GM19035 (cell line): ENCODE measurements around the gene SUSD5.
"Not testable (repeated sequence)": the region's sequence is repeated elsewhere in the genome, so short reads cannot be mapped to it uniquely, and the experiment has no call there.

Source experiments
- ATAC-seq: cut with Tn5 transposase; IDR thresholded peaks from one replicate; pipeline ENCODE4 v1.9.1; 2021; ENCODE audit not compliant: unreplicated experiment

Gene SUSD5

DNA sequence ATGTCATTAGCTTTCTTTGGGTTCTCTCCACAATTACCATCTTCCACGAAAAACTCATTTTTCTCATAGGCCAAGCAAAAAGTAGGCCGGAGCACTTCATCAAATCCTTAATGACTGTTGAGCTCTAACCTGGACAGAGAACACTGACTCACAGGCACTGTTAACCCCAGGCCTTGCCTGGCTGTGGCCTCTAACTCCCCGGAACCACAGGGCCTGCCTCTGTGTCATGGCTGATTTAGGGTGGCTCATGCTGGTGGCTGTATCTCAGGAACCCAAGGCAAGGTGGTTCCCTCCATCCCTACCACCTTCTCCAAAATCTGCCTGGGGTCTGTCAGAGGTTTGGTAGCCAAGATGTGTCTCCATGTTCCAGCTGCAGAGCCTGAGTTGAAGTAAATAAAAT is 101.1 kb downstream of the SUSD5 start:
- ATAC-seq: no peak

DNA sequence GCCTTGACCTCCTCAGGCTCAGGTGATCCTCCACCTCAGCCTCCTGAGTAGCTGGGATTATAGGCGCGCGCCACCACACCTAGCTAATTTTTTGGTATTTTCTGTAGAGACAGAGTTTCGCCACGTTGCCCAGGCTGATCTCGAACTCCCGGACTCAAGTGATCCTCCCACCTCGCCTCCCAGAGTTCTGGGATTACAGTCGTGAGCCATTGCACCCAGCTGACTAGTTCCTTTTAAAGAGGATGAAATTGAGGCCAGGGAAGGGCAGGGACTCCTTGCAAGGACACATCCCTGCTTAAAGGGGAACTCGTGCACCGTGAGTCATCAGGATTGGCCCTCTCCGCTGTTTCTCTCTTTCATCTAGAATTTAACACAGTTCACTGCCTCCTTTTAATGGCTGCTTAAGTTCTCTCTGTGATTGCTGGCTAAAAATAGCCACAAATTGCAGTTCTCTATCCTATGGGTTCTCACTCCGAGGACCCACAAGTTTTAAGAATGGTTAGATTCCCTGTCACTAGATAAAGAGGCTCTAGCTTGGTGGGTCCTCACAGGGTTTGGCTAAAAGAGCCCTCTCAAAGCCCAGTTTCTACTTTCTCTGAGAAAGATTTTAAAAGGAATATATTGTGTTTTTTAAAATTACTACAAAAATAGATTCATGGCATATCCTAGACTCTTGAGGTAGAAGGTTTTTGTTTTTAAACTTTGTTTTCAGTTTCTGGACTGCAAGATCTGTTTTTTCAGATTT is 103.4 kb downstream of the SUSD5 start:
- no peak for ATAC-seq

DNA sequence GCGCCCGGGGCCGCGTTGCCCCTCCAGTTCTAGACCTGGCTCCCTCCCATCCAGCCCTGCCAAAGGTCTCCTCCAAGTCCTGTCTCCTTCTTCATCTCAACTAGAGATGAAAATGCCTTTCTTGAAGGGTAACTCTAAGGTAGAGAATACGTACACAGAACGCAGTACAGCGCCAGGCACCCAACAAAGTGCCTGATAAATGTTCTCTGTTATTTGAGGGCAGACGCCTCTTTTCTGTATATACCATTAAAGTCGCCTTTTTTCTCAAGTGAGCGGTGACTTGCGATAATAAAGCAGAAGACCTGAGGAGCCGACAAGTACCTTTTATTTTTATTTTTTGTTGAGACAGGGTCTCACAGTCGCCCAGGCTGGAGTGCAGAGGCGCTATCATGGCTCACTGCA is 104.0 kb downstream of the SUSD5 start:
- ATAC-seq: no peak

DNA sequence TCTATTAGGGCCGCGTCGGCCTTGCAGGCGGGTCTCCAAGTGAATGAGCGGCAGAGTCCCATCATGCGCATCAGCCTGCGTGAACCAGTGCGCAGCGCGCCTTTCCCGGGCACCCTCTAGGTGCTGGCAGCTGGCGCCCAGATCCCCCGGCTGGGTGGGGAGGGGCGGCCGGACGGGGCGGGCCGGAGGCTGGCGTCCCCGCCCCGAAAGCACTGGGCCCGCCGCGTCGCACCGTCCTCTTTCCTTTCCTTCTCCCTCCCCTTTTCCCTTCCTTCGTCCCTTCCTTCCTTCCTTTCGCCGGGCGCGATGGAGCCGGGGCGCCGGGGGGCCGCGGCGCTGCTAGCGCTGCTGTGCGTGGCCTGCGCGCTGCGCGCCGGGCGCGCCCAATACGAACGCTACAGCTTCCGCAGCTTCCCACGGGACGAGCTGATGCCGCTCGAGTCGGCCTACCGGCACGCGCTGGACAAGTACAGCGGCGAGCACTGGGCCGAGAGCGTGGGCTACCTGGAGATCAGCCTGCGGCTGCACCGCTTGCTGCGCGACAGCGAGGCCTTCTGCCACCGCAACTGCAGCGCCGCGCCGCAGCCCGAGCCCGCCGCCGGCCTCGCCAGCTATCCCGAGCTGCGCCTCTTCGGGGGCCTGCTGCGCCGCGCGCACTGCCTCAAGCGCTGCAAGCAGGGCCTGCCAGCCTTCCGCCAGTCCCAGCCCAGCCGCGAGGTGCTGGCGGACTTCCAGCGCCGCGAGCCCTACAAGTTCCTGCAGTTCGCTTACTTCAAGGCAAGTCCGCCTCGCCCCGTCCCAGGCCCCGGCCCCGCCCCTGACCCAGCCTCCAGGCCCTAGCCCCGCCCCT is 104.6 kb downstream of the SUSD5 start, which contains the start of gene CRTAP:
Gene CRTAP, plus strand, starts transcription at position 243 of the 850 bp plus-strand sequence. Its CDS starts 64 bp downstream, at position 307.
- ATAC-seq: peak; percentile 83

DNA sequence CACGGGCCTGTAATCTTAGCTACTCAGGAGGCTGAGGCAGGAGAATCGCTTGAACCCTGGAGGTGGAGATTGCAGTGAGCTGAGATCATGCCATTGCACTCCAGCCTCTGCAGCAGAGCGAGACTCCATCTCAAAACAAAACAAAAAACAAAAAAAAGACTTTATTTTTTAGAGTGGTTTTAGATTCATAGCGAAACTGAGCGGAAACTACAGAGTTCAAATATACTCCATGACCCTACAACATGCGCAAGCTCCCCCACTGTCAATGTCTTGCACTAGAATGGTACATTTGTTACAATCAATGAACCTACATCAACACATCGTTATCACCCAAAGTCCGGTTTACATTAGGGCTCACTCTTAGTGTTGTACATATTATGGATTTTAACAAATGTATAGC is 107.0 kb downstream of the SUSD5 start:
- ATAC-seq: peak; percentile 32

DNA sequence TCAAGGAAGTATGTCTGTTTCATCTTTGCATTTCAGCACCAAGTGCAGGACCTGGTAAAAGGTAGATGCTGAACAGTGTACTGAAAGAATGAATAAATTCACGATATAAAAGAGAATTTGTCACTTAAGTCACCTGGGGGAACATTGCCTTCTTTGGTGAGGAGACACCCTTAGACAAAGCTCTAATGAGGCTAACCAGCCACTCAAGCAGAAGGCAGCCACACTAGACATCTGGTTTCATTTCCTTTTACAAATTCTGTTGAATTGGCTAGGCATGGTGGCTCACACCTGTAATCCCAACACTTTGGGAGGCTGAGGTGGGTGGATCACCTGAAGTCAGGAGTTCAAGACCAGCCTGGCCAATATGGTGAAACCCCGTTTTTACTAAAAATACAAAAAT is 111.8 kb downstream of the SUSD5 start:
- ATAC-seq: not testable (repeated sequence)

DNA sequence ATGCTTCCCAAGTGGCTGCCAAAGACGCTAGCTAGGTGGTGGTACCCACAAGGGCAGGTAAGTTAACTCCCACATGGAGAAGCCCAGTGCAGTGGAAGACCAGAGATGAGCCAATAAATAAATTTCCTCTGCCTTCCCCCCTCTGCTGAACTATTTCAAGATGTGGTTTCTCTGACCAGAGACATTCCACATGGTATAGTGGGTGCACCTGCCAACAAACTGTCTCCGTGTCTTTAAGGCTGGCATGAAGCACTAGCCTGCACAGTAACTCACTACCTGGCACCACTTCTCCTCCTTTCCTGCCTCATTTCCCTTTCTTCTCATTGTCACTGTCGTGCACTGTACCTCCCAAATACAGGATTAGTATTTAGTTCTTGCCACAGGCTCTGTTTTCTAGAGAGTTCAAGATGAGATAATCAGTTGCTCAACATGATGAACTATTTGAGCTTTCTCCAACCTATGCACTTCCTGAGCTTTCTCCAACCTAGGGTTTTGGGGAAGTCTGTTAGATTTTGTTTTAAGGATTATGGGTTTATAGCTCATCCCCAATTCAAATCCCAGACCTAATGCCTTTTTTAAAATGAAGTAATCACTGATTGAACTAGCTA is 113.2 kb downstream of the SUSD5 start:
- ATAC-seq: no peak

DNA sequence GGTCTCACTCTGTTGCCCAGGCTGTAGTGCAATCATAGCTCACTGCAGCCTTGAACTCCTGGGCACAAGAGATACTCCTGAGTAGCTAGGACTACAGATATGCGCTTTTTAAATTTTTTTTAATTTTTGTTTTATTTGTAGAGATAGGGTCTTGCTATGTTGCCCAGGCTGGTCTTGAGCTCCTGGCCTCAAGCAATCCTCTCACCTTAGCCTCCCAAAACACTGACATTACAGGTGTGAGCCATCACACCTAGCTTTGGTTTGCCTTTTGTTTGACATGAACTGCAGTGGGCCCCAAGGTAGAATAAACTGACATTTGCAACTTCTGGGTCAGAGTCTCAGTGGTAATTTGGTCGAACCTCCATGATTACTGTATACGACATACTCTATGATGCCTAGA is 113.8 kb downstream of the SUSD5 start:
- no peak for ATAC-seq

DNA sequence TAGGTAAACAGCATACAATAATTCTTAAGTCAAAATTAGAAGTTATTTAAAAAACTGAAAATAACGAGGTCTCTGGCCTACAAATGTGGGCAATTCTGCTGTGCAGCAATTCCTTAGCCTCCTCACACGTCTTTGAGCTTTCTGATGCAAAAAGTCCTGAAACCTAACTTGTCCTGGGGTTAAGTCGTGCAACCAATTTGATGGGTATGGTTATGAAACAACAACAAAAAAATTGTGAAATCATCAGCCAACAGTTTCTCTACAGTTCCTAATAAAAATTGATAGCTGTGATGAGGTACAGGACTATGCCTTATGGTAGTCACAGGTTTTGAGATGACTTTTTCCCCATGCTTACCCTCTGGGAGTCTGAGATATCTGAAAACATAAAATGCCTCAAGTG is 115.1 kb downstream of the SUSD5 start:
- no peak for ATAC-seq

DNA sequence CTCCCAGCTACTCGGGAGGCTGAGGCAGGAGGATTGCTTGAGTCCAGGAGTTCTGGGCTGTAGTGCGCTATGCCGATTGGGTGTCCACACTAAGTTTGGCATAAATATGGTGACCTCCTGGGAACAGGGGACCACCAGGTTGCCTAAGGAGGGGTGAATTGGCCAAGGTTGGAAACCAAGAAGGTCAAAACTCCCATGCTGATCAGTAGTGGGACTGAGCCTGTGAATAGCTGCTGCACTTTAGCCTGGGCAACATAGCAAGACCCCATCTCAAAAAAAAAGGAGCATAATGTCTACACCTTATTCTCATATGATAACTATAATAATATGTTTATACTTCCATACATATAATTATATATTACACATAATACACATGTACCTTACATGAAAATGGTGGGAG is 115.6 kb downstream of the SUSD5 start:
- no peak for ATAC-seq

DNA sequence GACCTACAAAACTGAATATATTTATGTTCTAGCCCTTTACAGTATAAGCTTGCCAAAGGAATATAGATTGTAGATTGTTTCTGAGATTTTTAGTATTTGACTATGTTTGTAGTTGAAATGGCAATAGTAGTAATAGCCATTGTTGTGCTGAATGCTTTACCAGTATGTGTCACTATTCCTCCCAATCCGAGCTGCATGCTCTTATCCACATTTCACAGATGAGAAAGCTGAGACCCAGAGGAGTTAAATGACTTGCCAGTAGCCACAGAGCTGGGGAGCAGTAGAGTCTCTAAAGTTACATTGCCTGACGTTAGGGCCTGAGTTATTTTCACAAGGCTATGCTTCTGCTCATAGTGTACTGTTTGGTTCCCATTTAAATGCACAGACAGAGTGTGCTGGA is 118.4 kb downstream of the SUSD5 start:
- ATAC-seq: no peak
